HEK293 (cell line): ENCODE data around the gene SCAMP5.

ENCODE experiments used
- CTCF ChIA-PET: fragments of 350-600 bp; formaldehyde crosslinking; extraction: SDS; loops from one replicate; lab custom pipeline; 2021; ENCODE audit warnings: antibody characterized with exemption; lab: Yijun Ruan, JAX
- POLR2A ChIA-PET: fragments of 300-600 bp; formaldehyde crosslinking; extraction: SDS; loops from one replicate; lab custom pipeline; 2020; ENCODE audit warnings: antibody characterized with exemption, inconsistent platforms; lab: Yijun Ruan, JAX
- H3K27ac ChIP-seq: fragments of 200-500 bp; sonication (Bioruptor generic); 2 replicates; pipeline ENCODE4 v1.5.1; 2014; ENCODE audit warnings: low read depth, low read length, control low read depth, inconsistent platforms; ENCODE audit errors: extremely low read depth
- H3K36me3 ChIP-seq, 2 experiments: fragments of 200-500 bp in 1 of 2; sonication (Bioruptor generic) in 1 of 2; 1 replicate in 1 of 2; 2 replicates in 1 of 2; pipeline ENCODE4 v1.5.1; 2014 to 2017; ENCODE audit warnings: inconsistent platforms in 2 of 2, low read length in 2 of 2; ENCODE audit not compliant: control insufficient read depth in 2 of 2, insufficient read depth in 1 of 2
- H3K4me1 ChIP-seq: fragments of 200-500 bp; sonication (Bioruptor generic); 2 replicates; pipeline ENCODE4 v1.5.1; 2014; ENCODE audit warnings: mild to moderate bottlenecking, low read length, inconsistent platforms; ENCODE audit not compliant: control insufficient read depth, insufficient read depth
- H3K4me3 ChIP-seq: 2 replicates; pipeline ENCODE4 v1.5.1; 2011; ENCODE audit warnings: low read depth, mild to moderate bottlenecking, control low read depth, low read length, moderate library complexity
- H3K9me3 ChIP-seq: fragments of 200-500 bp; sonication (Bioruptor generic); 2 replicates; pipeline ENCODE4 v1.5.1; 2014; ENCODE audit warnings: low read depth, low read length, inconsistent platforms; ENCODE audit not compliant: control insufficient read depth, insufficient read depth
- GLIS1 ChIP-seq: fragments of 450-650 bp; formaldehyde crosslinking; IDR thresholded peaks from 2 replicates; pipeline ENCODE4 v1.5.1; 2016; ENCODE audit warnings: missing biosample characterization, missing genetic modification characterization
- ZBTB1 ChIP-seq: fragments of 450-650 bp; formaldehyde crosslinking; IDR thresholded peaks from 2 replicates; pipeline ENCODE4 v1.5.1; 2016; ENCODE audit warnings: missing biosample characterization, missing genetic modification characterization
- ZBTB48 ChIP-seq: fragments of 450-650 bp; formaldehyde crosslinking; IDR thresholded peaks from 2 replicates; pipeline ENCODE4 v1.5.1; 2016; ENCODE audit warnings: missing biosample characterization, missing genetic modification characterization
- ZIC2 ChIP-seq: fragments of 450-650 bp; formaldehyde crosslinking; IDR thresholded peaks from 2 replicates; pipeline ENCODE4 v1.5.1; 2016; ENCODE audit warnings: missing biosample characterization, missing genetic modification characterization
- ZNF140 ChIP-seq: fragments of 450-650 bp; formaldehyde crosslinking; IDR thresholded peaks from 2 replicates; pipeline ENCODE4 v1.5.1; 2016; ENCODE audit warnings: missing biosample characterization, missing genetic modification characterization
- ZNF155 ChIP-seq: fragments of 450-650 bp; formaldehyde crosslinking; IDR thresholded peaks from 2 replicates; pipeline ENCODE4 v1.5.1; 2016; ENCODE audit warnings: missing biosample characterization, missing genetic modification characterization
- ZNF169 ChIP-seq: fragments of 450-650 bp; formaldehyde crosslinking; IDR thresholded peaks from 2 replicates; pipeline ENCODE4 v1.5.1; 2016; ENCODE audit warnings: missing biosample characterization, missing genetic modification characterization
- ZNF239 ChIP-seq: fragments of 450-650 bp; formaldehyde crosslinking; IDR thresholded peaks from 2 replicates; pipeline ENCODE4 v1.5.1; 2016; ENCODE audit warnings: missing biosample characterization, missing genetic modification characterization
- ZNF311 ChIP-seq: fragments of 450-650 bp; formaldehyde crosslinking; IDR thresholded peaks from 2 replicates; pipeline ENCODE4 v1.5.1; 2017; ENCODE audit warnings: missing biosample characterization, missing genetic modification characterization, borderline replicate concordance
- ZNF324 ChIP-seq: fragments of 450-650 bp; formaldehyde crosslinking; IDR thresholded peaks from 2 replicates; pipeline ENCODE4 v1.5.1; 2016; ENCODE audit warnings: missing biosample characterization, missing genetic modification characterization
- ZNF596 ChIP-seq: fragments of 450-650 bp; IDR thresholded peaks from 2 replicates; pipeline ENCODE4 v1.5.0; 2018; ENCODE audit warnings: missing biosample characterization, mild to moderate bottlenecking, missing genetic modification characterization, moderate library complexity
- ZNF792 ChIP-seq: fragments of 450-650 bp; formaldehyde crosslinking; IDR thresholded peaks from 2 replicates; pipeline ENCODE4 v1.5.1; 2016; ENCODE audit warnings: missing biosample characterization, missing genetic modification characterization
- TF ChIP-seq, protein P1 (sequence below): fragments of 450-650 bp; IDR thresholded peaks from 2 replicates; pipeline ENCODE4 v1.5.1; 2018; ENCODE audit warnings: missing biosample characterization, mild to moderate bottlenecking, missing genetic modification characterization
- TF ChIP-seq, protein P2 (sequence below): fragments of 450-650 bp; formaldehyde crosslinking; optimal IDR thresholded peaks from 2 replicates; pipeline ENCODE3; 2016; ENCODE audit warnings: missing biosample characterization, mild to moderate bottlenecking, missing genetic modification characterization
- TF ChIP-seq, protein P3 (sequence below): fragments of 450-650 bp; formaldehyde crosslinking; IDR thresholded peaks from 2 replicates; pipeline ENCODE4 v1.5.1; 2016; ENCODE audit warnings: missing biosample characterization, missing genetic modification characterization, borderline replicate concordance
- TF ChIP-seq, protein P4 (sequence below): fragments of 450-650 bp; formaldehyde crosslinking; IDR thresholded peaks from 2 replicates; pipeline ENCODE4 v1.5.1; 2016; ENCODE audit warnings: missing biosample characterization, missing genetic modification characterization, borderline replicate concordance
- TF ChIP-seq, protein P5 (sequence below): fragments of 450-650 bp; formaldehyde crosslinking; IDR thresholded peaks from 2 replicates; pipeline ENCODE4 v1.5.1; 2017; ENCODE audit warnings: missing biosample characterization, mild to moderate bottlenecking, missing genetic modification characterization, moderate library complexity

The SCAMP5 gene

DNA sequence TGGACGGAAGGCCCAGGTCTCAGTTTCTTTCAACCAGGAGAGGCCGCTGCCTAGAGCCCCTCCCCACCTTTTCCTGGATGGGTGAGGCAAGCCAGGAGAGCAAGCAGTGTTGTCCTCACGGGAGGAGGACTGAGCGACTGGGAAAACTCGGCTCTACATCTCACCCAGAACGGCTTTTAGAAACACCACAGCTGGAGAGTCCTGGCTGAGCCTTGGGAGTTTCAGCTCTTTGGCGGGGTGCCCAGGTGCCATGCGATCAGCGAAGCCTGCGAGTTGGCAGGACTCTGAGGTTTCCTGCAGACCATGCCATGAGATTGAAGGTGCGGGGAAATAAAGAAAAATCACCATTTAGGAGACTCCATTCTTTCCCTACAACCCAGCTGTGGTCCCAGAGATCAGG, 54.0 kb downstream of the SCAMP5 start:
- POLR2A ChIA-PET, result no interaction called here
- no peak overlapping the region for H3K4me3 ChIP-seq
- no peak overlapping the region for H3K27ac ChIP-seq
- peaks cover 11% of the 10 kb centered on the region; the same call in 1 of the 2 replicates for H3K4me1 ChIP-seq
- TF ChIP-seq ZBTB48 (tag by site-specific recombination) (no peak), ZNF596 (tag by site-specific recombination) (no peak), ZNF324 (no peak), ZNF155 (tag by site-specific recombination) (no peak), ZNF239 (tag by site-specific recombination) (no peak), GLIS1 (tag by site-specific recombination) (no peak), ZBTB1 (no peak)
- TF ChIP-seq, protein P1, sequence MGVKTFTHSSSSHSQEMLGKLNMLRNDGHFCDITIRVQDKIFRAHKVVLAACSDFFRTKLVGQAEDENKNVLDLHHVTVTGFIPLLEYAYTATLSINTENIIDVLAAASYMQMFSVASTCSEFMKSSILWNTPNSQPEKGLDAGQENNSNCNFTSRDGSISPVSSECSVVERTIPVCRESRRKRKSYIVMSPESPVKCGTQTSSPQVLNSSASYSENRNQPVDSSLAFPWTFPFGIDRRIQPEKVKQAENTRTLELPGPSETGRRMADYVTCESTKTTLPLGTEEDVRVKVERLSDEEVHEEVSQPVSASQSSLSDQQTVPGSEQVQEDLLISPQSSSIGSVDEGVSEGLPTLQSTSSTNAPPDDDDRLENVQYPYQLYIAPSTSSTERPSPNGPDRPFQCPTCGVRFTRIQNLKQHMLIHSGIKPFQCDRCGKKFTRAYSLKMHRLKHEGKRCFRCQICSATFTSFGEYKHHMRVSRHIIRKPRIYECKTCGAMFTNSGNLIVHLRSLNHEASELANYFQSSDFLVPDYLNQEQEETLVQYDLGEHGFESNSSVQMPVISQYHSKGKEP, result 0 out of 2 replicates have a peak, but pooled peaks have one; percentile 27
- TF ChIP-seq, all 188 proteins: peak for 1
- no peaks in the 10 kb centered on the region for H3K9me3 ChIP-seq
- H3K36me3 ChIP-seq, result peaks cover 0 to 32% of the 10 kb centered on the region in 2 experiments; a peak in 2 of 3 replicates
- CTCF ChIA-PET, result interaction anchor here (2.5 kb wide), 1 partner anchor 20 kb away, joined by 8 read pairs; no protein-coding TSS in a partner anchor

DNA sequence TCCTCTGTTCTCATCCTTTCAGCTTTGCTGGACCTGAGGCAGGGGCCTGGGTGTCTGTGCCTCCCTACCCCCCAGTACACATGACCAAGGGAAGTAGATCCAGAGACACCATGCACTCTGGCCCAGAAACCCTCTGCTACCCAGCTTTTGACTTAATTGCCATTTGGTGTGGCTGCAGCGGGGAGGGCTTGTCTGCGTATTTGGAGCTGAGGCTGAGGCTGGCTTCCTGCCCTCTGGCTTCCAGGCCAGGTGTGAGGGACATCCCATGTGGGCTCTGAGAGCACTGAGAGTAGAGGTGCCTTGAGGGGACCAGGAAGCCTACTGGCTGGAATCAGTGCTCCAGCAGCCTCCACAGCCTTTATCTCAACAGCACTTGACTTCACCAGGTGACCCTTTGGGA, 54.9 kb downstream of the SCAMP5 start:
- no peak overlapping the region for H3K27ac ChIP-seq
- CTCF ChIA-PET, result interaction anchor here (0.7 to 2.5 kb wide), 3 partner anchors 21 to 635 kb away, joined by 4 to 8 read pairs (median 5); no protein-coding TSS in a partner anchor
- POLR2A ChIA-PET, result interaction anchor here (1.6 kb wide), 1 partner anchor 151 kb away, joined by 4 read pairs; the partner anchor contains the start of gene C15orf39
- TF ChIP-seq, protein P2, sequence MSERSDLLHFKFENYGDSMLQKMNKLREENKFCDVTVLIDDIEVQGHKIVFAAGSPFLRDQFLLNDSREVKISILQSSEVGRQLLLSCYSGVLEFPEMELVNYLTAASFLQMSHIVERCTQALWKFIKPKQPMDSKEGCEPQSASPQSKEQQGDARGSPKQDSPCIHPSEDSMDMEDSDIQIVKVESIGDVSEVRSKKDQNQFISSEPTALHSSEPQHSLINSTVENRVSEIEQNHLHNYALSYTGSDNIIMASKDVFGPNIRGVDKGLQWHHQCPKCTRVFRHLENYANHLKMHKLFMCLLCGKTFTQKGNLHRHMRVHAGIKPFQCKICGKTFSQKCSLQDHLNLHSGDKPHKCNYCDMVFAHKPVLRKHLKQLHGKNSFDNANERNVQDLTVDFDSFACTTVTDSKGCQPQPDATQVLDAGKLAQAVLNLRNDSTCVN (tag by site-specific recombination), result no peak
- TF ChIP-seq, all 188 proteins: peak for 0
- H3K4me3 ChIP-seq, result no peak overlapping the region
- peaks cover 0 to 24% of the 10 kb centered on the region in 2 experiments; a peak in 2 of 3 replicates for H3K36me3 ChIP-seq
- H3K9me3 ChIP-seq, result no peaks in the 10 kb centered on the region
- H3K4me1 ChIP-seq, result peaks cover 14% of the 10 kb centered on the region; the same call in 1 of the 2 replicates

DNA sequence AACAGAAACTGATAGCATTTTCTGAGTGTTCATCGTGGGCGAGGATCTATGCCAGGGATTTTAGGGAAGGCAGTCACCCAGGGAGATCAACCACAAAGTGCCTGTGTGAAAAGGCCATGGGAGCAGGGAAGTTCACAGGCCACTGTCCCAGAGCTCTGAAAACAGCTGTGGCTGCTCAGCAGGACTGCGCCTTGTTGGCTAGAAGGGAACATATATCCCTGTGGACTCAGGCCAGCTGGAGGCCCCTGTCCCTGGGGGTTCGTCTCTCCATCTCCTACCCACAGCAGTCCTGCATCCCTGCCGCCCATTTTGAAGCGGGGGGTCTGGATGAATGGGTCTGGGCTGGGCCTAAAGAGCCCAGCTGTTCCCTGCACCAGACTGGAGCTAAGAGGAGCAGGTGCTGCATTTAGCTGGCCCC, 55.8 kb downstream of the SCAMP5 start:
- peaks cover 14% of the 10 kb centered on the region; the same call in 1 of the 2 replicates for H3K4me1 ChIP-seq
- TF ChIP-seq ZNF140 (tag by site-specific recombination) (no peak), ZNF169 (no peak), GLIS1 (tag by site-specific recombination) (peak; percentile 23; the same call in 1 of the 2 replicates), ZNF311 (tag by site-specific recombination) (no peak), ZIC2 (tag by site-specific recombination) (peak; percentile 91), ZNF792 (tag by site-specific recombination) (no peak)
- TF ChIP-seq, protein P3, sequence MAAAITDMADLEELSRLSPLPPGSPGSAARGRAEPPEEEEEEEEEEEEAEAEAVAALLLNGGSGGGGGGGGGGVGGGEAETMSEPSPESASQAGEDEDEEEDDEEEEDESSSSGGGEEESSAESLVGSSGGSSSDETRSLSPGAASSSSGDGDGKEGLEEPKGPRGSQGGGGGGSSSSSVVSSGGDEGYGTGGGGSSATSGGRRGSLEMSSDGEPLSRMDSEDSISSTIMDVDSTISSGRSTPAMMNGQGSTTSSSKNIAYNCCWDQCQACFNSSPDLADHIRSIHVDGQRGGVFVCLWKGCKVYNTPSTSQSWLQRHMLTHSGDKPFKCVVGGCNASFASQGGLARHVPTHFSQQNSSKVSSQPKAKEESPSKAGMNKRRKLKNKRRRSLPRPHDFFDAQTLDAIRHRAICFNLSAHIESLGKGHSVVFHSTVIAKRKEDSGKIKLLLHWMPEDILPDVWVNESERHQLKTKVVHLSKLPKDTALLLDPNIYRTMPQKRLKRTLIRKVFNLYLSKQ, result no peak
- TF ChIP-seq, protein P4, sequence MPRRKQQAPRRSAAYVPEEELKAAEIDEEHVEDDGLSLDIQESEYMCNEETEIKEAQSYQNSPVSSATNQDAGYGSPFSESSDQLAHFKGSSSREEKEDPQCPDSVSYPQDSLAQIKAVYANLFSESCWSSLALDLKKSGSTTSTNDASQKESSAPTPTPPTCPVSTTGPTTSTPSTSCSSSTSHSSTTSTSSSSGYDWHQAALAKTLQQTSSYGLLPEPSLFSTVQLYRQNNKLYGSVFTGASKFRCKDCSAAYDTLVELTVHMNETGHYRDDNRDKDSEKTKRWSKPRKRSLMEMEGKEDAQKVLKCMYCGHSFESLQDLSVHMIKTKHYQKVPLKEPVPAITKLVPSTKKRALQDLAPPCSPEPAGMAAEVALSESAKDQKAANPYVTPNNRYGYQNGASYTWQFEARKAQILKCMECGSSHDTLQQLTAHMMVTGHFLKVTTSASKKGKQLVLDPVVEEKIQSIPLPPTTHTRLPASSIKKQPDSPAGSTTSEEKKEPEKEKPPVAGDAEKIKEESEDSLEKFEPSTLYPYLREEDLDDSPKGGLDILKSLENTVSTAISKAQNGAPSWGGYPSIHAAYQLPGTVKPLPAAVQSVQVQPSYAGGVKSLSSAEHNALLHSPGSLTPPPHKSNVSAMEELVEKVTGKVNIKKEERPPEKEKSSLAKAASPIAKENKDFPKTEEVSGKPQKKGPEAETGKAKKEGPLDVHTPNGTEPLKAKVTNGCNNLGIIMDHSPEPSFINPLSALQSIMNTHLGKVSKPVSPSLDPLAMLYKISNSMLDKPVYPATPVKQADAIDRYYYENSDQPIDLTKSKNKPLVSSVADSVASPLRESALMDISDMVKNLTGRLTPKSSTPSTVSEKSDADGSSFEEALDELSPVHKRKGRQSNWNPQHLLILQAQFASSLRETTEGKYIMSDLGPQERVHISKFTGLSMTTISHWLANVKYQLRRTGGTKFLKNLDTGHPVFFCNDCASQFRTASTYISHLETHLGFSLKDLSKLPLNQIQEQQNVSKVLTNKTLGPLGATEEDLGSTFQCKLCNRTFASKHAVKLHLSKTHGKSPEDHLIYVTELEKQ (tag by site-specific recombination), result no peak
- TF ChIP-seq, protein P5, sequence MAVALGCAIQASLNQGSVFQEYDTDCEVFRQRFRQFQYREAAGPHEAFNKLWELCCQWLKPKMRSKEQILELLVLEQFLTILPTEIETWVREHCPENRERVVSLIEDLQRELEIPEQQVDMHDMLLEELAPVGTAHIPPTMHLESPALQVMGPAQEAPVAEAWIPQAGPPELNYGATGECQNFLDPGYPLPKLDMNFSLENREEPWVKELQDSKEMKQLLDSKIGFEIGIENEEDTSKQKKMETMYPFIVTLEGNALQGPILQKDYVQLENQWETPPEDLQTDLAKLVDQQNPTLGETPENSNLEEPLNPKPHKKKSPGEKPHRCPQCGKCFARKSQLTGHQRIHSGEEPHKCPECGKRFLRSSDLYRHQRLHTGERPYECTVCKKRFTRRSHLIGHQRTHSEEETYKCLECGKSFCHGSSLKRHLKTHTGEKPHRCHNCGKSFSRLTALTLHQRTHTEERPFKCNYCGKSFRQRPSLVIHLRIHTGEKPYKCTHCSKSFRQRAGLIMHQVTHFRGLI, result no peak
- CTCF ChIA-PET, result interaction anchor here (0.5 to 1.6 kb wide), 4 partner anchors 8 to 673 kb away, joined by 3 to 5 read pairs (median 4); no protein-coding TSS in a partner anchor
- no peak overlapping the region for H3K27ac ChIP-seq
- POLR2A ChIA-PET, result interaction anchor here (1.6 kb wide), 1 partner anchor 150 kb away, joined by 4 read pairs; the partner anchor contains the start of gene C15orf39
- no peak overlapping the region for H3K4me3 ChIP-seq
- no peaks in the 10 kb centered on the region for H3K9me3 ChIP-seq
- peaks cover 0 to 22% of the 10 kb centered on the region in 2 experiments; a peak in 1 of 3 replicates for H3K36me3 ChIP-seq
